Measurements from ENCODE around the gene CTSW. TPM values are rescaled to one million over a fixed set of nuclear protein-coding genes. Genes with fewer than 3 reads are reported as not detected.

CTSW gene
- total RNA-seq, 1 donor from 2014 or later = not detected

- FAIRE-seq (no peak), DNase-seq (ENCODE audit: low read depth) (peak; percentile 78)
- Histone ChIP-seq H3K36me3 (ENCODE audit: control insufficient read depth, insufficient read depth, low read length) (no peaks in the 10 kb centered on the region), H3K4me3 (ENCODE audit: low read depth, low read length) (peak overlapping the region; percentile 65), H3K27me3 (ENCODE audit: control insufficient read depth, insufficient read depth, low read length) (no peaks in the 10 kb centered on the region)
- no peak for TF ChIP-seq CTCF (IDR thresholded peaks at IDR 0.05; ENCODE audit: insufficient read depth, low read length, severe bottlenecking)
Measured at GRCh38 chr11:65873318-65874156, 6.1 kb upstream of the CTSW start.

- H3K36me3 ChIP-seq (ENCODE audit: control insufficient read depth, insufficient read depth, low read length) = peaks cover 19% of the 10 kb centered on the region
- no peak for TF ChIP-seq CTCF (IDR thresholded peaks at IDR 0.05; ENCODE audit: insufficient read depth, low read length, severe bottlenecking)
- DNase-seq (ENCODE audit: low read depth) (no peak), FAIRE-seq (no peak)
- H3K27me3 ChIP-seq (ENCODE audit: control insufficient read depth, insufficient read depth, low read length) = no peaks in the 10 kb centered on the region
- no peak overlapping the region for H3K4me3 ChIP-seq (ENCODE audit: low read depth, low read length)
Measured at GRCh38 chr11:65880027-65880426, 390 bp downstream of the CTSW start.

- DNase-seq (ENCODE audit: low read depth) = no peak
- FAIRE-seq = no peak
- TF ChIP-seq CTCF (IDR thresholded peaks at IDR 0.05; ENCODE audit: insufficient read depth, low read length, severe bottlenecking) = no peak
- H3K36me3 ChIP-seq (ENCODE audit: control insufficient read depth, insufficient read depth, low read length) = peaks cover 21% of the 10 kb centered on the region
- no peak overlapping the region for H3K4me3 ChIP-seq (ENCODE audit: low read depth, low read length)
- H3K27me3 ChIP-seq (ENCODE audit: control insufficient read depth, insufficient read depth, low read length) = no peaks in the 10 kb centered on the region
Measured at GRCh38 chr11:65880844-65881421, 1.3 kb downstream of the CTSW start.

- no peak for TF ChIP-seq CTCF (IDR thresholded peaks at IDR 0.05; ENCODE audit: insufficient read depth, low read length, severe bottlenecking)
- FAIRE-seq (no peak), DNase-seq (ENCODE audit: low read depth) (no peak)
- peaks cover 27% of the 10 kb centered on the region for H3K36me3 ChIP-seq (ENCODE audit: control insufficient read depth, insufficient read depth, low read length)
- no peak overlapping the region for H3K4me3 ChIP-seq (ENCODE audit: low read depth, low read length)
- no peaks in the 10 kb centered on the region for H3K27me3 ChIP-seq (ENCODE audit: control insufficient read depth, insufficient read depth, low read length)
Measured at GRCh38 chr11:65882120-65883057, 2.8 kb downstream of the CTSW start.

GRCh38 chr11:65883058-65883761 lies 3.6 kb downstream of the CTSW start:
- DNase-seq (ENCODE audit: low read depth) = no peak
- Histone ChIP-seq H3K4me3 (ENCODE audit: low read depth, low read length) (no peak overlapping the region), H3K36me3 (ENCODE audit: control insufficient read depth, insufficient read depth, low read length) (peaks cover 28% of the 10 kb centered on the region), H3K27me3 (ENCODE audit: control insufficient read depth, insufficient read depth, low read length) (no peaks in the 10 kb centered on the region)
- TF ChIP-seq CTCF (IDR thresholded peaks at IDR 0.05; ENCODE audit: insufficient read depth, low read length, severe bottlenecking) = no peak
- FAIRE-seq = no peak

Data from bronchial epithelial cell (primary cell).